GM12873 (cell line): ENCODE results near the gene CEMIP.
A peak's percentile ranks its signal among the peaks of the same experiment; 100 is the strongest.

Experiments
- CTCF ChIP-seq: IDR thresholded peaks from 2 replicates; pipeline ENCODE4 v1.5.1; 2012; ENCODE audit warnings: low read depth, mild to moderate bottlenecking, moderate library complexity, low read length, control low read depth; ENCODE audit not compliant: insufficient read depth; ENCODE audit errors: missing control alignments

The CEMIP gene

GRCh38 chr15:80989081-80989517, 209.9 kb downstream of the CEMIP start:
- TF ChIP-seq CTCF: no peak

GRCh38 chr15:80989518-80990478, 210.6 kb downstream of the CEMIP start, which contains the start of gene MESD:
MESD (minus strand) TSS chr15:80989819; CDS start chr15:80989791, 28 bp downstream.
- no peak for TF ChIP-seq CTCF

GRCh38 chr15:80990955-80991354, 211.8 kb downstream of the CEMIP start:
- no peak for TF ChIP-seq CTCF

GRCh38 chr15:80991421-80991820, 212.3 kb downstream of the CEMIP start:
- TF ChIP-seq CTCF: peak; percentile 11

GRCh38 chr15:80992006-80992405, 212.8 kb downstream of the CEMIP start:
- no peak for TF ChIP-seq CTCF

GRCh38 chr15:80992441-80992840, 213.3 kb downstream of the CEMIP start:
- TF ChIP-seq CTCF: no peak

- TF ChIP-seq CTCF: peak; percentile 76
These were observed 217.1 kb downstream of the CEMIP start for GRCh38 chr15:80996247-80996646.
